Measurements from ENCODE around the gene SPON1.
"Not testable (repeated sequence)": the region's sequence is repeated elsewhere in the genome, so short reads cannot be mapped to it uniquely, and the experiment has no call there.

Gene SPON1

GRCh38 chr11:13966486-13966885 is 4.0 kb downstream of the SPON1 start:
- in situ Hi-C loops (cut with HindIII; ENCODE audit: low pct_ligation_motif_present, low pct_unique_long_range_greater_than_20kb, low sequenced_read_pairs) = no loop called here

DNA sequence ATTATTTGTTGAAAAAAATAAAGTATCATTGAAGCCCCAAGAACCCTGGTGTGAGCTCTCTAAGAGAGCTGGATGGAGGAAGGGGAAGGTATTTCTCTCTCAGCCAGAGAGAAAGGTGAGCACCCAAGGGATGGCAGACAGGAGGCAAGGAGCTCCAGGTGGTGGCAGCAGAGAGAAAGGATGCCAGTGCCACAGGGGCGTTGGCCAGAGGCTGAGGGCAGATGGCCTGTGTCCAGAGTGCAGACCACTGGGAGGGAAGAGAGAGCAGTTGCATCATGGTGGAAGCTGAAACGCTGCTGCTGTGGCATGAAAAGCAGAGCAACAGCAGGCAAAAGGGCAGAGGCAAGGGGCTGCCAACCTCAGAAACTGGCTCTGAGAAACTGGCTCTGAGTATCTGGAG is 8.5 kb downstream of the SPON1 start:
- peak; percentile 11 for DNase-seq
- in situ Hi-C loops (cut with HindIII; ENCODE audit: low pct_ligation_motif_present, low pct_unique_long_range_greater_than_20kb, low sequenced_read_pairs) = no loop called here

More at GRCh38 chr11:13966486-13966885, 4.0 kb downstream of the SPON1 start:
- no peak for DNase-seq

DNA sequence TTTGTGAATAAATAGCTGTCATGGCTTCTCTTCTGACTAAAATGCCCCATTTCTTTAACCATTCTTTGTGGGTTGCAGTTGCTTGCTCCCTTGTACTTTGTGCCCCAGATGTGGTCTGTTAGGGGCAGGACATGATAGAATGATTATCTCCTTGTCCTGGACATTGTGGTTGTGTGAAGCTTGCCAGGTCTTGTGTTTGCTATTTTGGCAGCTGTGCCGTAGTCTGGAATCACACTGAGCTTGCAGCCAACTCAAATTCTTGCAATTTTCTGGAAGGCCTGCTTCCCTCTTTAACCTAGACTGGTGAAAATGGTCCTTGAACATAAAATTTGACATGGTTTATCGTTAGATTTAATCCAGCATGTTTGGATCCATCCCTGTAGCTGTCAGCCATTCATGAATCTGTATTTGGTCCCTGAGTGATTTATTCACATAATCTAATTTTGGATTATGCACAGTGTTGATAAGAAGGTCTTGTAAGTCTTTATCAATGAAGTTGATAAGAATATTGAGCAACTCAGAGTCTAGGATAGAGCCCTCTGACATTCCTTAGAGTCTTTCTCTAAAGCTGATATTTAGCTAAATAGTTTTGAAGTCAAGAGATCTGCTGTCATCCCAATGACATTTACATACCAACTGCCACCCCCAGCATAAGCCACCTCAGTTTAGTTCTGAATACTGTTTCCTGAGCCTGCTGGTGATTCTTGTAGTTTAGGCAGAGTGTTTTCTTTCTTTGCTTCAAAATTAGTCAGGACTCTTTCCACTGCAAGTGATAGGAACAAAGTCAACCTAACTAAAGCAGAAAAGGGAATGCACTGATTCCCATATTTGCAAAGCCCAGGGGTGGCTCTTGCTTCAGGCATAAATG is 9.8 kb downstream of the SPON1 start:
- in situ Hi-C loops (cut with HindIII; ENCODE audit: low pct_ligation_motif_present, low pct_unique_long_range_greater_than_20kb, low sequenced_read_pairs) = no loop called here
- no peak for DNase-seq

DNA sequence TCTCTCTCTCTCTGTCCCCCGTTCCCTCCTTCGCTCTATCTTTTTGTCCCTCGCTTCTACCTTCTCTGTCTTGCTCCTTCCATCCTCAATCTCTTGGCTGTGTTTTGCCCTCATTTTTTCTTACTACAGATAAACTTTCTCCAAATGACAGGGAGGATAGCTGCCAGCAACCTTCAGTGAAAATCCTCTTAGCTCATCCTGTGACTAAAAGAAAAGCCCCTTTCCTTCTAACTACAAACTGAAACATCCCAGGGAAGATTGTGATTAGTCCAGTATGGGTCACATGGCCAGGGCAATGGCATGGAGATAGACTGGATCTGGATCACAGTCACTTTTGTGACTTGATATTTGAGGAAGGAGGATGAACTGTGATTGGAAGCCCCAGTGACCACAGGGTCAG is 10.4 kb downstream of the SPON1 start:
- no peak for DNase-seq
- in situ Hi-C loops (cut with HindIII; ENCODE audit: low pct_ligation_motif_present, low pct_unique_long_range_greater_than_20kb, low sequenced_read_pairs) = no loop called here

DNA sequence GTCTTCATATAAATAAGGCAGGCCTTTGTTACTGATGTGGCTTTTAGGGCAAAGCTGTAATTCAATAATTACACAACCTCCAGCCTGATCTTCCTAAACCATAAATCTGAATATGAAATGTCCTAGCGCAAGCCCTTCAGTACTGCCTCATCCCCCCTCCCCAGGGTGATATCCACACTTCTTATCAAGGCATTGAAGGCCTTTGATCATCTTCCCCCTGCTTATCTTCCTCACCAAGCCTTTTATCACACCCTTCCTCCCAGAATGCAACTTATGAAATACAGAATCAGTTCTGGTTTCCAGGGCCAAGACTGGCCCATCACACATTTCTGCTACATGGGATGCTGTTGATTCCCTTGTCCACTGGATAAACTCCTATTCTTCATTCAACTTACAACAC is 12.1 kb downstream of the SPON1 start:
- no peak for DNase-seq
- in situ Hi-C loops (cut with HindIII; ENCODE audit: low pct_ligation_motif_present, low pct_unique_long_range_greater_than_20kb, low sequenced_read_pairs) = no loop called here

DNA sequence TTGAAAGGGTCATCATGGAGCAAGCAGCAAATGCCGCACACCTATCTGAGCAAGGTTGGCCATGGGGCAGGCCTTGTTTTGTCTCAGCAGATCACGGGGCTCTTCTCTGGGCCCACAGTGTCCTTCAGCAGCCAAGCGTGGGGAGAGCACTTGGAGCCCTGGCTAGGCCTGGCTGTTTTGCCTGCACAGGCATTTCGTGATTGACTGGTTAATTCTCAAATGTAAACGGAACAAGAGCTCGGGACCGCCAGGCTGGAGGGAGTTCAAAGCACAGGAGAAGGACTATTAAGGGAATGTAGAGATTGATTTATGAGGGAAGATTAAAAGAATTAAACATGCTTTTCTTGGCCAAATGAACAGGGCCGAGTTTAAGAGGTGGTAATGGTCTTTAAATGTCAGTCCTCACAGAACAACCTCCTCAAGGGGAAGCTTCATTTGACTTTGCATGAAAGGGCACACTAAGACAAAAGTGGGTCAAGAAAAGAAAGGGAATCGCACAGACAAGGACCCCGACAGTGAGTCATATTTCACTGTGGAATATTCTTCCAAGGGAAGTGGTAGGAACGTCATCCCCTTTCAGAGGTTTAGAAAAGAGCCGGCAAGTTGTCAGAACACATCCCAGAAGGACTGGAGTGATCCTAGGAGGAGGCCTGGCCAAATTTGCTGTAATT is 20.7 kb downstream of the SPON1 start:
- in situ Hi-C loops (cut with HindIII; ENCODE audit: low pct_ligation_motif_present, low pct_unique_long_range_greater_than_20kb, low sequenced_read_pairs) = no loop called here
- DNase-seq = no peak

GRCh38 chr11:13984616-13985450 is 22.3 kb downstream of the SPON1 start:
- DNase-seq = no peak
- in situ Hi-C loops (cut with HindIII; ENCODE audit: low pct_ligation_motif_present, low pct_unique_long_range_greater_than_20kb, low sequenced_read_pairs) = no loop called here

DNA sequence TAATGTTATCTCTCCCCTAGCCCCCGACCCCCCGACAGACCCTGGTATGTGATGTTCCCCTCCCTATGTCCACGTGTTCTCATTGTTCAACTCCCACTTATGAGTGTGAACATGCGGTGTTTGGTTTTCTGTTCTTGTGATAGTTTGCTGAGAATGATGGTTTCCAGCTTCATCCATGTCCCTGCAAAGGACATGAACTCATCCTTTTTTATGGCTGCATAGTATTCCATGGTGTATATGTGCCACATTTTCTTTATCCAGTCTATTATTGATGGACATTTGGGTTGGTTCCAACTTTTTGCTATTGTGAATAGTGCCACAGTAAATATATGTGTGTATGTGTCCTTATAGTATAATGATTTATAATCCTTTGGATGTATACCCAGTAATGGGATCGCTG is 24.2 kb downstream of the SPON1 start:
- in situ Hi-C loops (cut with HindIII; ENCODE audit: low pct_ligation_motif_present, low pct_unique_long_range_greater_than_20kb, low sequenced_read_pairs); DNase-seq: not testable (repeated sequence)

GRCh38 chr11:13992158-13992856 is 29.8 kb downstream of the SPON1 start:
- in situ Hi-C loops (cut with HindIII; ENCODE audit: low pct_ligation_motif_present, low pct_unique_long_range_greater_than_20kb, low sequenced_read_pairs); DNase-seq: not testable (repeated sequence)

- in situ Hi-C loops (cut with HindIII; ENCODE audit: low pct_ligation_motif_present, low pct_unique_long_range_greater_than_20kb, low sequenced_read_pairs) = no loop called here
- no peak for DNase-seq
Measured at GRCh38 chr11:13993096-13993765, 30.7 kb downstream of the SPON1 start.

DNA sequence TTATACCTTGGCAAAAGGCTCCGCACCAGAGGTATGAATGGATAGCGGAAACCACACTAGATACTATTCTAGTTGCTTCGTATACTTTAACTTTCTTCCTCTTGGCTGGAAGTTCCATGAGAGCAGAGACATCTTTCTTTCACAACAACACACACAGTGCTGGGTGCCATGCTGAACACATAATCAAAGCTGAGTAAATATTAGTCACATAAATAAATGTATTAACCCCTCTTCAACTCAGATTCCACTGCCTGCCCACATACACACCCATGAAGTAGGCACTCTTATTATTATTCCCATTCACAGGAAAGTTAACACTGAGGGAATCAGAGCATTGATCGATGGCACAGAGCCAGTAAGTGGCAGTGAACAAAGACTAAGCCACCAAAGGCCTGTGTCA is 35.4 kb downstream of the SPON1 start:
- in situ Hi-C loops (cut with HindIII; ENCODE audit: low pct_ligation_motif_present, low pct_unique_long_range_greater_than_20kb, low sequenced_read_pairs) = no loop called here

DNA sequence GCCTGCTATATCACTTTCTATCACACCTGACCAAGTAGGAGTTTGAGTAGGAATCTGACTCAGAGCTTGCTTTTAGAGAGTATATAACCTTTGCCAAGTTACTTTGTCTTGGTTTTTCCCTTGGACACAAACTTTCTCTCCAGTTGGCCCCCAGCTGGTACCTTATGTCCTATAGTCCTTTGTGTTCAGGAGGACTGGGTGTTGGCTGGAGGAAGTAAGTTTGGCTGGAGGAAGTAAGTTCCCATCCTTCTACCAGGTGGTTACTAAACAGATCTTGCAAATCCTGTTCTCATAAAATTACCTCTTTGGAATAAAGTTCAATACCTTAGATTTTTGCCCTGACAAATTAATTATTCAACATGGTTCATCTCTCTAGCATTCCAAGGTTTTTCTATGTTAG is 37.2 kb downstream of the SPON1 start:
- DNase-seq = no peak
- in situ Hi-C loops (cut with HindIII; ENCODE audit: low pct_ligation_motif_present, low pct_unique_long_range_greater_than_20kb, low sequenced_read_pairs) = no loop called here

More for the DNA sequence above, 35.4 kb downstream of the SPON1 start:
- no peak for DNase-seq

GRCh38 chr11:14001597-14001996 is 39.1 kb downstream of the SPON1 start:
- in situ Hi-C loops (cut with HindIII; ENCODE audit: low pct_ligation_motif_present, low pct_unique_long_range_greater_than_20kb, low sequenced_read_pairs) = no loop called here
- no peak for DNase-seq

DNA sequence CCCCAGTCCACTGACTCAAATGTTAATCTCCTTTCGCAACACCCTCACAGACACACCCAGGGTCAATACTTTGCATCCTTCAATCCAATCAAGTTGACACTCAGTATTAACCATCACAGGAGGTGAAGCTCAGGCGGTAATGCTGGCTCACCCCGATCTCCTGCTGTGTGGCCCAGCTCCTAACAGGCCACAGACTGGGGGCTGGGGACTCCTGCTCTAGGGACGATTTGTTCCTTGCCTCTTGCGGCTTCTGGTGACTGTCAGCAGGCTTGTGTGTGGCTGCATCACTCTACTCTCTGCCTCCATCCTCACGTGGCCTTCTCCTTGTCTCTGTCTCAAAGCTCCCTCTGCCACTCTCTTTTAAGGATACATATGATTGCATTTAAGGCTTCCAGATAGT is 45.0 kb downstream of the SPON1 start:
- DNase-seq = no peak
- in situ Hi-C loops (cut with HindIII; ENCODE audit: low pct_ligation_motif_present, low pct_unique_long_range_greater_than_20kb, low sequenced_read_pairs) = no loop called here

DNA sequence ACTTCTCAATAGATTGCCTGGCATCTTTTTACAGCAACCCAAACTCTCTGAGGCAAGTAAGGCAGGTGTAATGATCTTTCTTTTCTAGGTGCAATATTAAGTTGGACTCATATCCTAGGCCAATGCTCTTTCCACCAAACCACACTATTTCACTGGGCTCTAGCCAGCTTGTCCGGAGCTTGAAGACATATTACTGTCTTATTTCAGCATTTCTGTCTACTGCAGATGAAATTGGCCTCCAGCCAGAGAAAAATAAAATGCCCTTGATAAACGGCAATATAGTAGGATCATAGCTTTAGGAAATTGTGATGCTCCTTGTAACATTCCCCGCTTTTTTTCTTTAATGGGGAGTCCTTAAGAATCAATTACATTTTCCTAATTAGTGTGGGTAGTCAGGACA is 48.1 kb downstream of the SPON1 start:
- in situ Hi-C loops (cut with HindIII; ENCODE audit: low pct_ligation_motif_present, low pct_unique_long_range_greater_than_20kb, low sequenced_read_pairs) = no loop called here
- no peak for DNase-seq

- DNase-seq = no peak
- in situ Hi-C loops (cut with HindIII; ENCODE audit: low pct_ligation_motif_present, low pct_unique_long_range_greater_than_20kb, low sequenced_read_pairs) = no loop called here
Measured at GRCh38 chr11:14012846-14013245, 50.3 kb downstream of the SPON1 start.

DNA sequence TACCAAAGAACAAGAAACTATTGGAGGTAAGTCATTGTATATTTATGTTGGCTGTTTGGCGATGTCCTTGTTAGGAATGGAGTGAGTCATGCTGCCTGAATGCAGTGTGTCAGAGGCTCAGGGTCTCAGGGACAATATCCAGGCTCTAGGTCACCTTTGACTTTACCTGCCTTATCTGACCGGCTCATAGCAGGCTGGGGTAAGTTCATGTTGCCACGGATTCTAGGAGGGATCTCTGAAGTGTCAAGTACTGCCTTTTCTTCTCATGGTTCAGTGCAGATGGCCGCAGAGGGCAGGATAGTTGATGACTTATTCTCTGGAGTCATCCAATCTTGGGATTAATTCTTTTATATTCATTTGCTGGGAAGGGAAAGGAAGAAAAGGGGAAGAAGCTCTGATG is 53.2 kb downstream of the SPON1 start:
- peak; percentile 46 for DNase-seq
- in situ Hi-C loops (cut with HindIII; ENCODE audit: low pct_ligation_motif_present, low pct_unique_long_range_greater_than_20kb, low sequenced_read_pairs) = no loop called here

DNA sequence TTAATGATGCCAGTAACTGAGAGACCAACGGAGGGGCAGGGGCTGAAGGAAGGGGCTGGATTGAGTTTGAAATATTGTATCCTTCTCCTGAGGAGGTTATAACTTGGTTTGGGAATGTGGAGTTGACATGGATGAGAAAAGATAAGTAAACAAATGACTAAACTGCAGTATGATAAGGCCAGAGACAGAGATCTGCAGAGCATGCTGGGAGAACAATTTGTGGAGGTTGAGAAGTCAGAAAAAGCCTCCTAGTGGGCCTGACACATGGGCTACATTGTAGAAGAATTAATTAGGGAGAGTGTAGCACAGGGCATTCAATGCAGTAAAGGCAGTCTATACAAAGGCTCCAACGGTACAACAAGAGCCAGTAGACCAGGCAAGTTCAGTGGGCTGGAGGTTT is 55.9 kb downstream of the SPON1 start:
- in situ Hi-C loops (cut with HindIII; ENCODE audit: low pct_ligation_motif_present, low pct_unique_long_range_greater_than_20kb, low sequenced_read_pairs) = no loop called here
- DNase-seq = no peak
